Naive thymus-derived CD8-positive, alpha-beta T cell (primary cell): ENCODE data around the gene CLK3. TPM values are rescaled to one million over a fixed set of nuclear protein-coding genes. Genes with fewer than 3 reads are reported as not detected.

ENCODE experiments used
- polyA plus RNA-seq, 3 donors: library from polyadenylated mRNA; unstranded; fragments of 300-500 nt; fragmentation: Illumina TruSeq; gene quantifications; one replicate each; pipeline ENCODE4 v1.2.3, GENCODE V29; 2021
- total RNA-seq, 8 experiments: library from RNA in 2 of 8; stranded (reverse) in 2 of 8; gene quantifications; one replicate each; pipeline ENCODE4 v1.2.3 and lab custom pipeline; 2021 to 2026

Gene CLK3
- total and polyA plus RNA-seq, 5 experiments from 2014 or later = 49.0 to 227 (median 92.8) TPM

Other genes with a start within 250 kb of the CLK3 start
- gene CYP11A1, start 248.2 kb upstream of the CLK3 start, total RNA-seq = not detected
- not detected for gene CYP11A1, start 248.2 kb upstream of the CLK3 start, polyA plus RNA-seq
- 1 to 10 TPM; 3.2 TPM for gene SEMA7A, start 181.9 kb upstream of the CLK3 start, total RNA-seq
- 1 to 10 TPM in 1 of 3 donors, under 1 TPM in 2; 0.09 to 1.7 (median 0.20) TPM for gene SEMA7A, start 181.9 kb upstream of the CLK3 start, polyA plus RNA-seq
- 10 to 100 TPM; 49.0 to 54.1 TPM for gene UBL7, start 154.7 kb upstream of the CLK3 start, total RNA-seq
- 100 to 1,000 TPM; 113 to 151 (median 150) TPM for gene UBL7, start 154.7 kb upstream of the CLK3 start, polyA plus RNA-seq
- gene ARID3B, start 74.6 kb upstream of the CLK3 start, total RNA-seq = 10 to 100 TPM; 35.8 to 37.8 TPM
- gene ARID3B, start 74.6 kb upstream of the CLK3 start, polyA plus RNA-seq = 10 to 100 TPM in 1 of 3 donors, 1 to 10 TPM in 2; 4.0 to 13.2 (median 7.5) TPM
- 10 to 100 TPM; 38.6 to 41.2 TPM for gene EDC3, start 80.2 kb downstream of the CLK3 start, total RNA-seq
- 10 to 100 TPM; 29.3 to 35.2 (median 33.9) TPM for gene EDC3, start 80.2 kb downstream of the CLK3 start, polyA plus RNA-seq
- gene CYP1A1, start 109.7 kb downstream of the CLK3 start, total RNA-seq = under 1 TPM; 0.18 to 0.27 TPM
- not detected for gene CYP1A1, start 109.7 kb downstream of the CLK3 start, polyA plus RNA-seq
- gene CYP1A2, start 133.0 kb downstream of the CLK3 start, total RNA-seq = not detected
- gene CYP1A2, start 133.0 kb downstream of the CLK3 start, polyA plus RNA-seq = not detected
- gene CSK, start 166.2 kb downstream of the CLK3 start, total RNA-seq = 100 to 1,000 TPM; 220 TPM
- gene CSK, start 166.2 kb downstream of the CLK3 start, polyA plus RNA-seq = 100 to 1,000 TPM in 1 of 3 donors, 10 to 100 TPM in 2; 70.8 to 124 (median 79.8) TPM
- under 1 TPM; 0.57 to 0.80 TPM for gene LMAN1L, start 197.0 kb downstream of the CLK3 start, total RNA-seq
- not detected for gene LMAN1L, start 197.0 kb downstream of the CLK3 start, polyA plus RNA-seq
- under 1 TPM; 0.39 to 0.44 TPM for gene CPLX3, start 210.8 kb downstream of the CLK3 start, total RNA-seq
- not detected for gene CPLX3, start 210.8 kb downstream of the CLK3 start, polyA plus RNA-seq
- 10 to 100 TPM; 82.8 to 83.6 TPM for gene ULK3, start 227.3 kb downstream of the CLK3 start, total RNA-seq
- gene ULK3, start 227.3 kb downstream of the CLK3 start, polyA plus RNA-seq = 10 to 100 TPM; 16.3 to 32.2 (median 16.6) TPM